H1 (cell line): ENCODE data around the gene TEAD1. TPM values are rescaled to one million over a fixed set of nuclear protein-coding genes. Genes with fewer than 3 reads are reported as not detected.

Experiments
- ATF3 ChIP-seq: IDR thresholded peaks from 2 replicates; pipeline ENCODE4 v1.6.1; 2011; ENCODE audit warnings: low read depth, mild to moderate bottlenecking, low read length; ENCODE audit not compliant: insufficient read depth
- FOSL1 ChIP-seq: IDR thresholded peaks from 2 replicates; pipeline ENCODE4 v1.6.1; 2011; ENCODE audit warnings: mild to moderate bottlenecking, low read depth, low read length, moderate library complexity; ENCODE audit not compliant: insufficient read depth
- RFX5 ChIP-seq: IDR thresholded peaks from 2 replicates; pipeline ENCODE4 v1.6.1; 2011; ENCODE audit warnings: low read depth, low read length, improper control_type of control experiment, borderline replicate concordance
- polyA plus RNA-seq, 7 experiments: library from polyadenylated mRNA; depleted of rRNA in 3 of 7; stranded (reverse) in 5 of 7; unstranded in 2 of 7; fragments of >200 nt in 5 of 7; fragments of 200-250 nt in 2 of 7; gene quantifications; 1 replicate in 5 of 7; 2 replicates in 1 of 7; 4 replicates in 1 of 7; pipeline versions ENCODE4 v1.2.1 to v1.2.3, GENCODE V29; 2011 to 2013; ENCODE audit warnings: missing spikeins in 2 of 7, mixed read lengths in 2 of 7
- total RNA-seq: library from RNA; stranded (reverse); fragmentation: NEBNext Ultra II Directional; extraction: Animal tissue kit (Norgen Biotek cat#: 25700); gene quantifications from 2 replicates; pipeline ENCODE4 v1.2.1, GENCODE V29; 2021

The TEAD1 gene
- total and polyA plus RNA-seq, 2 of the 8 experiments (the other 6 are each of a cell fraction or from before 2014, with no cell fraction given), result 15.6 to 67.4 TPM

GRCh38 chr11:12725055-12725862 lies 51.0 kb downstream of the TEAD1 start (continued):
- TF ChIP-seq RFX5, result no peak
- no peak for TF ChIP-seq FOSL1
- TF ChIP-seq ATF3, result no peak
- TF ChIP-seq, all 59 proteins: peak for 0
